Thymus (tissue), 11 donors: ENCODE data around the gene FAS. TPM values are rescaled to one million over a fixed set of nuclear protein-coding genes. Genes with fewer than 3 reads are reported as not detected.
A peak's percentile ranks its signal among the peaks of the same experiment; 100 is the strongest.

Experiments
- DNase-seq, 9 donors: peaks; one replicate each; pipeline ENCODE4 v3.0.0-alpha.2; 2013; ENCODE audit warnings: low spot score in 9 of 9, low read depth in 6 of 9, missing footprints in 1 of 9
- H3K27ac ChIP-seq, 2 donors: one replicate each; pipeline ENCODE4 v1.5.1; 2013; ENCODE audit warnings: control low read depth in 1 of 2, low read depth in 1 of 2, low read length in 1 of 2, mild to moderate bottlenecking in 1 of 2, moderate library complexity in 1 of 2
- H3K27me3 ChIP-seq, 2 donors: one replicate each; pipeline ENCODE4 v1.5.1; 2013; ENCODE audit warnings: low read length in 1 of 2; ENCODE audit not compliant: control insufficient read depth in 2 of 2, insufficient read depth in 1 of 2
- H3K36me3 ChIP-seq, 2 donors: one replicate each; pipeline ENCODE4 v1.5.1; 2013; ENCODE audit warnings: low read length in 1 of 2, mild to moderate bottlenecking in 1 of 2, moderate library complexity in 1 of 2; ENCODE audit not compliant: control insufficient read depth in 2 of 2, insufficient read depth in 2 of 2
- H3K4me1 ChIP-seq, 2 donors: one replicate each; pipeline ENCODE4 v1.5.1; 2013; ENCODE audit warnings: low read length in 2 of 2; ENCODE audit not compliant: control insufficient read depth in 2 of 2, insufficient read depth in 2 of 2
- H3K4me3 ChIP-seq, 2 donors: one replicate each; pipeline ENCODE4 v1.5.1; 2013; ENCODE audit warnings: low read length in 2 of 2, control low read depth in 1 of 2, mild to moderate bottlenecking in 1 of 2
- H3K9me3 ChIP-seq, 2 donors: one replicate each; pipeline ENCODE4 v1.5.1; 2013; ENCODE audit warnings: low read length in 1 of 2, mild to moderate bottlenecking in 1 of 2; ENCODE audit not compliant: control insufficient read depth in 2 of 2, insufficient read depth in 1 of 2
- WGBS: extraction: QIAGEN DNeasy Blood & Tissue Kit; methylation state at CpG from one replicate; pipeline ENCODE4 v1.1.7; 2013; 5-methylcytosine and 5-hydroxymethylcytosine counted together
- polyA plus RNA-seq: library from polyadenylated mRNA; stranded (reverse); fragments of 200-250 nt; gene quantifications from one replicate; pipeline ENCODE4 v1.2.3, GENCODE V29; 2013
- total RNA-seq: library from RNA; stranded (reverse); fragments of 120-200 nt; gene quantifications from one replicate; pipeline ENCODE4 v1.2.4, GENCODE V29; 2013
- donor health status: healthy.

FAS gene
- total and polyA plus RNA-seq, 2 donors: 31.6 to 36.8 TPM

DNA sequence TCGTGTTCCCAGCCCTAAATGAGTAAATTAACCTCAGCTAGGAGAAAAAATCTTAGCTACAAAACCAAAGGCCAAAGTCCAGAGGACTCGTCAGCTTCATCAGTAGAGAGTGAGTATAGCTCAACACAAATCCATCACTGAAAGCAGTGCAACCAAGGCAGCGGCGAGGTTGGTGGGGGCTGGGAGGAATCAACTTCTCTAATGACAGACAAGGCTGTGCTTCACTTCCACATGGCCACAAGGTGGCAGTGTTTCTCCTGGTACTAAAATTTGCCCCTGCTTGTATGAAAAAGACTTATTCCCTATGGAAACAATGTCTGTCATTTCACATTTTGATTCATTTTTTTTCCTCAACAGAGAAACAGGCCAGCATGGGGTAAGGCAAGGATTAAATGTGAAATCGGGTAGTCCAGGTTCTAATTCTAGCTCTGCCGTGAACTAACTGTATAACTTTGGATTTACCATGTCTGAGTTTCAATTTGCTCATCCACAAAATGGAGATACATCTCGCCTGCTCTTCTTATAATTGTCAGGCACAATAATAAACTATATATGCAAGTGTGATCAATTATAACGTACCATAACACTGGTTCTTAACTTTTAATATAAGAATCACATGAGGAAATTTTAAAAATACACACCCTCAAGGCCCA lies 39.3 kb downstream of the FAS start:
- Histone ChIP-seq H3K4me3 (no peak overlapping the region), H3K27me3 (no peaks in the 10 kb centered on the region), H3K4me1 (peaks cover 0 to 11% of the 10 kb centered on the region in 2 donors), H3K36me3 (no peaks in the 10 kb centered on the region), H3K27ac (no peak overlapping the region), H3K9me3 (no peaks in the 10 kb centered on the region)
- WGBS: 50% methylated on average over 8 of the region's 8 CpGs
- peak; percentile 37 to 78 (median 56) for DNase-seq

DNA sequence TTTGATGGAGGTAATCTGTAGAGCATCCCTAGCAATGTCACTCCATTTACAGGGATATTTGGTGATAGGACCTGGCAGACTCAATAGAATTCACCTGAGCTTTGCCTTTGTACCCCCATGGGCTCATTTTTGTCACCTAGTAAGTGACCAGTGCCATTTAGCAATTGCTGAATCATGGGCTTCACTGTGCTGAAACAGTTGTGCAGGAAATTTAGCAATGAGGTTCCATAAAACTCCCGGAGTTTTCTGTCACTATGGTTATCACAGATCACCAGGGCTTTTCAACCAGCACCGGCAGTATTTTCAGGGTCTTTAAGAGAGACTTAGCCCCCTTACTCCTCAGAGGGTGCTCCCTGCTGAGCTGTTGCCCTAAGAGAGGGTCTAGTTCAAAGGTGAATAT lies 40.2 kb downstream of the FAS start:
- no peak for DNase-seq
- Histone ChIP-seq H3K27me3 (no peaks in the 10 kb centered on the region), H3K4me1 (peaks cover 0 to 11% of the 10 kb centered on the region in 2 donors), H3K4me3 (no peak overlapping the region), H3K9me3 (no peaks in the 10 kb centered on the region), H3K36me3 (no peaks in the 10 kb centered on the region), H3K27ac (no peak overlapping the region)
- WGBS: 80% methylated on average over 2 of the region's 2 CpGs

DNA sequence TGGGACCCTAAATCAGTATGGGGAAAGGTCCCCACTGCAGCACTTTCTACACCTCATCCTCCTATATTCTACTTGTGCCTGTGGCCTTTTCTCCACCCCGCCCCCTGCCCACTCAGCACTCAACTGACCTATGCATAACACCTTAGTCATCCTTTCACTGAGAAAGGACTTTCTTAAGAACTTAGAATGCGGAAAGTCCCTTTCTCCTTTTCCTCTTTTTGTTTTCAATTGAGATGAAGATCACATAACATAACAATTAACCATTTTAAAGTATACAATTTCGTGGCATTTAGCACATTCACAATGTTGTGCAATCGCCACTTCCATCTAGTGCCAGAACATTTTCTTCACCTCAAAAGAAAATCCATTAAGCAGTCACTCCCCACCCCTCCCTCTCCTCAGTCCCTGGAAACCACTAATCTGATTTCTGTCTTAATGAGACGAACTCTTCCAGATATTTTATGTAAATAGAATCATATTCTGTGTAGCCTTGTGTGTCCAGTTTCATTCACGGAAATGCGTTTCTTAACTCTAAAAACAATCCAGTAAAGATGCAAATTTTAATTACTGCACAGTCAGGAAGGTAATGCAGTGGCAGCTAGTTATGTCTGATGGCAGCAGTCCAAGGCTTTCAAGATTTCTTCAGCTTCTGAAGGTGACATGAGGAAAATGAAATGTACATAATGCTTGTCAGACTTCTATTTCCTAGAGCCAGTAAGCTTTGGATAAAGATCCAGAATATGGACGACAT lies 41.7 kb downstream of the FAS start:
- peak overlapping the region in 1 of 2 donors; percentile 69 for H3K27ac ChIP-seq
- H3K36me3 ChIP-seq: no peaks in the 10 kb centered on the region
- H3K27me3 ChIP-seq: no peaks in the 10 kb centered on the region
- peaks cover 0 to 11% of the 10 kb centered on the region in 2 donors for H3K4me1 ChIP-seq
- H3K4me3 ChIP-seq: no peak overlapping the region
- peak in 3 of 9 donors; percentile 9 to 31 (median 13) for DNase-seq
- whole genome bisulfite sequencing: 78% methylated on average over 8 of the region's 8 CpGs
- H3K9me3 ChIP-seq: no peaks in the 10 kb centered on the region

DNA sequence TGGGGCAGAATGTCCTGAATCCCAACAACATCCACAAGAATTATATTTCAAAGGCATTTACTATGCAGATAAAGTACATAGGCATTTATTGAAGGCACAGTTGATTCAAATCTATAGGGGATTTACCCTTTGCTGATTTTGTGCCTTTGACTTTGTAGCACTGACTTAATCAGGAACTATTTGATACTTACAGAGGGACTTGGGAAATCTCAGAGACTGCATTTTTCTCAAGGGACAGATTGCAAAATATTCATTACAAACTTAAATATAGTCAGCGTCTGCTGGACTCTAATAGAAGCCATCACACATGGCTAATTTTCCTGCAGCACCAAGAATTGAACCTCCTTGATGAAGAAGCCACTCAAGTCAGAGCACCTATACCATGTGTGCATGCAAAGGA lies 44.9 kb downstream of the FAS start:
- no peaks in the 10 kb centered on the region for H3K9me3 ChIP-seq
- no peak overlapping the region for H3K27ac ChIP-seq
- H3K27me3 ChIP-seq: no peaks in the 10 kb centered on the region
- H3K4me1 ChIP-seq: peaks cover 0 to 9% of the 10 kb centered on the region in 2 donors
- 96% methylated on average over 1 of the region's 1 CpG for WGBS
- no peak overlapping the region for H3K4me3 ChIP-seq
- no peak for DNase-seq
- H3K36me3 ChIP-seq: no peaks in the 10 kb centered on the region

GRCh38 chr10:89037096-89037495 lies 46.5 kb downstream of the FAS start:
- Histone ChIP-seq H3K4me1 (peaks cover 0 to under 1% of the 10 kb centered on the region in 2 donors), H3K27me3 (no peaks in the 10 kb centered on the region), H3K4me3 (no peak overlapping the region), H3K27ac (no peak overlapping the region), H3K9me3 (no peaks in the 10 kb centered on the region), H3K36me3 (no peaks in the 10 kb centered on the region)
- DNase-seq: no peak
- 62% methylated on average over 3 of the region's 3 CpGs for WGBS

- Histone ChIP-seq H3K36me3 (no peaks in the 10 kb centered on the region), H3K4me1 (no peaks in the 10 kb centered on the region), H3K4me3 (no peak overlapping the region), H3K9me3 (no peaks in the 10 kb centered on the region), H3K27ac (no peak overlapping the region), H3K27me3 (no peaks in the 10 kb centered on the region)
- 96% methylated on average over 2 of the region's 2 CpGs for WGBS
- no peak for DNase-seq
Measured at GRCh38 chr10:89042562-89042961, 52.0 kb downstream of the FAS start.

- Histone ChIP-seq H3K36me3 (no peaks in the 10 kb centered on the region), H3K27ac (no peak overlapping the region), H3K4me1 (no peaks in the 10 kb centered on the region), H3K4me3 (no peak overlapping the region), H3K9me3 (no peaks in the 10 kb centered on the region), H3K27me3 (no peaks in the 10 kb centered on the region)
- 83% methylated on average over 4 of the region's 4 CpGs for WGBS
- DNase-seq: no peak
Measured at GRCh38 chr10:89043052-89043451, 52.5 kb downstream of the FAS start.

GRCh38 chr10:89047397-89047796 lies 56.8 kb downstream of the FAS start:
- Histone ChIP-seq H3K36me3 (no peaks in the 10 kb centered on the region), H3K27me3 (no peaks in the 10 kb centered on the region), H3K9me3 (no peaks in the 10 kb centered on the region), H3K4me1 (no peaks in the 10 kb centered on the region), H3K4me3 (no peak overlapping the region), H3K27ac (no peak overlapping the region)
- WGBS: 91% methylated on average over 2 of the region's 2 CpGs
- no peak for DNase-seq

- H3K4me1 ChIP-seq: no peaks in the 10 kb centered on the region
- no peaks in the 10 kb centered on the region for H3K9me3 ChIP-seq
- no peak for DNase-seq
- no peaks in the 10 kb centered on the region for H3K27me3 ChIP-seq
- no peaks in the 10 kb centered on the region for H3K36me3 ChIP-seq
- H3K27ac ChIP-seq: no peak overlapping the region
- no peak overlapping the region for H3K4me3 ChIP-seq
Measured at GRCh38 chr10:89051593-89051992, 61.0 kb downstream of the FAS start.
